GM19324 (cell line): Measurements from ENCODE around the gene TCERG1L.

Experiments used
- ATAC-seq: cut with Tn5 transposase; IDR thresholded peaks from one replicate; pipeline ENCODE4 v1.9.1; 2021; ENCODE audit warnings: mild to moderate bottlenecking, moderate library complexity; ENCODE audit not compliant: unreplicated experiment, low FRiP score

TCERG1L gene

GRCh38 chr10:131134651-131135050 is 176.9 kb downstream of the TCERG1L start:
- ATAC-seq = no peak

DNA sequence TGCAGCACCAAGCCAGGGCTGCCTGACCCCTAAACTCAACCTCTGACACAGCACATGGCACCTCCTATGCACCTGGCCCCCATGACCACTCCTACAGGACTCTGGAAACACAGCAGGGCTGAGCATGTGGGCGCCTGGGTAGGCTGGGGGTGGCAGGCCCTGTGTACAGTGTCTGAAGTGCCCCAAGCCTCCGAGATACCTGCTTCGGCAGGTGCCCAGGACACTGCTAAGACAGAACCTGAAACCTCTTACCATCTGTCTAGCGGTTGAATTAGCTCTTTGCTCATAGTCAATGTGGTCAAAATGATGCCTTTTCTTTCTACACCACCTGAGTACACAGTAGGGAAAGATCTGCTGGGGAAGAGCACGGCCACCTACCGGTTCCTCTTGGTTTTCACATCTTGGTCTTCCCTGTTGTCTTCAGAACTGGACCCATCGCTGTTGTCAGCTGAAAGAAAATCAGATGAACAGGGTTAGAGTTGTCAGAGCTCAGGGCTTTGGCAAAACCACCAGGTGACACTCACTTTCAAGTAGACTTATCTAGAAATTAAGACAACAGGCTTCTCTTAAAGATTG is 177.4 kb downstream of the TCERG1L start:
- ATAC-seq = no peak

DNA sequence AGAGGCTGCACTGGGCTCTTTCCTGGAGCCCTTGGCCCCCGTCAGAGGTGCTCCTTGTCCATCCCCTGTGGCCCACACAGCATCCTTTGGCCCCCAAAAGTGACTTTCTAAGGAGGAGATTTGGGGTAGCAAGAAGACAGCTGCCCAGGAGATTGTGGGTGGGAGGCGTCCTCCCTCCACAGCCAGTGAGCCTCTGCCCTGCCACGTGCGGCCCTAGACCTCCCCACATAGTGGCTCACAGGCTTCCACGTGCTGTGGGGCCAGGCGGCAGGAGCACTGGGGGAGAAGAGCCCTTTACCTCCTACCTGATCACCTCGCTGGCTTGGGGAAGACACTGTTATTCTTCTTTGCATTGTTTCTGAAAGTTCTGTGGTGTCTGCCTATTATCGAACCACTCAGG is 178.8 kb downstream of the TCERG1L start:
- ATAC-seq = no peak

DNA sequence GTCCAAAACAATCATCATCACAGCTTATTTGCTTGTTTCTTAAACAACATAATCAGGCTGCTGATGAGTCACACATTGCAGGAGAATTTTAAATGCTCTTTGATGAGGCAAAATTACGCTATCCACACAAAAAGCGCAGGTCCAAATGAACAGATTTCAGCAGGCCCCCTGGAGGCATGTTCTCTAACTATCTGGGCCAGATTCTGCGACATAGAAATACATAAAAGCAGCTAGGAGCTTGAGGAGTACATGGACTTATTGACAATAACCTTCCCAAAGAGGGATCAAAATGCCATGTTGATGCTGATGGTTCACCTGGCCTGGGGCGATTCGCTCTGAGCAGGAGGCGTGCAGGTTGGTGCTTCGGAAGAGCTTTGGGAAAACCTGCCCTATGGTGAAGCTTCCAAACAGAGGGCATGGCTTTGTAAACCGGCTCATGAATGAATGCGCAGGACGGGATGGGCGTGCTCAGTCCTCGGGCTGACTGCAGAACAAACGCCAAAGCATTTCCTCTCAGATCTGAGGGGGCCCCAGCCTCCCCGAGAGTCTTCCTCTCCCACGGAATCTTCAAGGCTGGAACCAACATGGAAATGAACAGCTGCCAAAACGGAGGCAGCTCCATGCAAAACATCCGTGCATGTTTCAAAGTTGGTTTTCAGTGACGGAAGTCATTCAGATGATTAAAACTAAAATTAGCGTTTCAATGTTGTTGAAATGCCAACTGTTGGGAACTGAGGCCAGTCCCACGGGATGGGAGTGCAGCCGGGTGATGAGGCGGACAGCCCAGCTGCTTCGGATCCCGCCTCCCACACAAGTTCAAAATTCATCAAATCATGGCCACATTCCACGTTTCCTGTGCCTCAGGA is 179.6 kb downstream of the TCERG1L start:
- no peak for ATAC-seq

GRCh38 chr10:131130025-131130424 is 181.5 kb downstream of the TCERG1L start:
- ATAC-seq = no peak

DNA sequence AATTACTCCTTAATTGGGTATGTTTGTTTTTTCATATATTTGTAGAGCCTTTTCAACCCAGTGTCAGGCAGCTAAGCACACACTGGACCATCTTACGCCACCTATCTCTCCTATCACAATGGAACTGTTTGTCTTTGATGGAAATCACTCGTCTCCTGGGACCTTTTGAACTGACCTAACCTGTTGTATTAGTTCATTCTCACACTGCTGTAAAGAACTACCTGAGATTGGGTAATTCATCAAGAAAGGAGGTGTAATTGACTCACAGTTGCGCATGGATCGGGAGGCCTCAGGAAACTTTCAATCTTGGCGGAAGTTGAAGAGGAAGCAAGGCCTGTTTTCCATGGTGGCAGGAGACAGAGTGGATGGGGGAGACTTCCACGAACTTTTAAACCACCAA is 182.0 kb downstream of the TCERG1L start:
- ATAC-seq = no peak

GRCh38 chr10:131128731-131129130 is 182.8 kb downstream of the TCERG1L start:
- ATAC-seq = no peak

- ATAC-seq = no peak
Measured at GRCh38 chr10:131127610-131128009, 183.9 kb downstream of the TCERG1L start.

GRCh38 chr10:131127138-131127589 is 184.4 kb downstream of the TCERG1L start:
- ATAC-seq = no peak

DNA sequence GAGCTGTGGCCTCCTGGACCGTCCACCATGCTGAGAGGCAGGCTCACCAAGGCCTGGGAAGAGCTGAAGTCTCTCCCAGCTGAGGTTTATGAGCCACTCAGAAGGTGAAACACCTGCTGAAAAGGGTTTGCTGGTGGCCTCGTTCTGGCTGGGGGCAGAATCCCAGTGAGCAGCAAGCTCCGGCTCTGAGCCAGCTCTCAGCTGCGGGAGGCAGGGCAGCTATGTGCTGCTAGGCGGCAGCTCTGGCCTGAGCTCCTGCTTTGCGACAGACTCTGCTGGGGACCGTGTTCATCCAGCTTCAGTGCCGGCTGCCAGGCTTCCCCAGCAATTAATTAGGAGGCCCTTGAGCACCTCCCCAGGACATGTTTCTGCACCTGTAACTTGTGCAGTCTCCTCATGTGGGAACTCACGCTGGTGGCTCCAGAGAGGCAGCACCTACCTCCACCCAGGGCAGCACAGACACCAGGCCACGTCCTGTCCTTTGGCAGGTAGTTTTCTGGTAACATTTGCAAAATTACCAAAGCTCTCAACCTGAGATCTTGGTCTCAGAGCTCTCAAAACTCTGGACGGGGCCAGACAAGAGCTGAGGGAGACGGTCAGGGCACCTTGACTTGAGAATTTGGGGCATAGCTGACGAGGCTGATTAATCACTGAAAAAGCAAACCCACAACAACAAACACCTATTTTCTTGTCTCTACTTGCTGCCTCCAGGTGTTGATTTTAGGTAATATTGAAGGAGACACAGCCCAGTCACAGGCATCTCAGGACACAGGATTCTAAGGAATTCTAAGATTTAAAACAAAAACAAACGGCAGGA is 185.0 kb downstream of the TCERG1L start:
- no peak for ATAC-seq

GRCh38 chr10:131125511-131126225 is 185.9 kb downstream of the TCERG1L start:
- ATAC-seq = no peak

GRCh38 chr10:131124945-131125344 is 186.6 kb downstream of the TCERG1L start:
- no peak for ATAC-seq

DNA sequence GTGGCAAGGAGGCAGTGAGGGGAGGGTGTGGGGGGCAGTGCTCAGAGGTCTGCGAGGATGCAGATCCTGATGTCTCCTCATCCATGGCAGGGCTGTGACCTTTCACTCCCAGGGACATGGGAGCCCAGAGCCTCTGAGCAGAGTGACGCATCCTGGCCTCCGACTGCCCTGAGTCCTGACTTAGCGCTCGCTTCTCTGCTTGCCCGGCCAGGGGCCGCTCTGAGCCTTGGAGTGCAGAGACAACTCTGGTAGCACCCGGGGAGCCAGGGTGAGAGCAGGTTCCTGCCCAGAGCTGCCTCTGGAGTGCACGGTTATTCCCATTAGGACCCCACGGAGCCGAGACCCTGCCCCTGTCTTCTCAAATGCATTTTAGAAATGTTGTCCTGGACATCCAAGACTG is 188.0 kb downstream of the TCERG1L start:
- no peak for ATAC-seq

DNA sequence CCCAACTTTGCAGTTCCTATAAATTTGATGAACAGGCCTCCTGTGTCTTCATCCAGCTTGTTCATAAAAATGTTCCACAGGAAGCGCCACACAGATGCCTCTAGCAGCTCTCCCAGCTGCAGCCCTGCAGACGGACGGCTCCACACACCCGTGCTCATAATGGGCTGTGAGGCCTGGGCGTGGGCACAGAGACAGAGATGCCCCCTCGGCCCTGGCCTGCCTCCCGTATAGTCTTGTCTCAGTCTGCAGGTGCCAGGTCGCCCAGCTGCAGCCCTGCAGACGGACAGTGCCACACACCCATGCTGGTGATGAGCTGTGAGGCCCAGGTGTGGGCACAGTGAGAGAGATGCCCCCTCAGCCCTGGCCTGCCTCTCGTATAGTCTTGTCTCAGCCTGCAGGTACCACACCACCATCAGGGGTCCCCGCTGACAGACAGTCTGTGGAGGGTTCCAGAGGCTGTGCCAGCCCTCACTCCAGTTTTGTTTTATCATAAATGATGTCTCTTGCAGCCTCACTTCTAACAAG is 189.9 kb downstream of the TCERG1L start:
- no peak for ATAC-seq

DNA sequence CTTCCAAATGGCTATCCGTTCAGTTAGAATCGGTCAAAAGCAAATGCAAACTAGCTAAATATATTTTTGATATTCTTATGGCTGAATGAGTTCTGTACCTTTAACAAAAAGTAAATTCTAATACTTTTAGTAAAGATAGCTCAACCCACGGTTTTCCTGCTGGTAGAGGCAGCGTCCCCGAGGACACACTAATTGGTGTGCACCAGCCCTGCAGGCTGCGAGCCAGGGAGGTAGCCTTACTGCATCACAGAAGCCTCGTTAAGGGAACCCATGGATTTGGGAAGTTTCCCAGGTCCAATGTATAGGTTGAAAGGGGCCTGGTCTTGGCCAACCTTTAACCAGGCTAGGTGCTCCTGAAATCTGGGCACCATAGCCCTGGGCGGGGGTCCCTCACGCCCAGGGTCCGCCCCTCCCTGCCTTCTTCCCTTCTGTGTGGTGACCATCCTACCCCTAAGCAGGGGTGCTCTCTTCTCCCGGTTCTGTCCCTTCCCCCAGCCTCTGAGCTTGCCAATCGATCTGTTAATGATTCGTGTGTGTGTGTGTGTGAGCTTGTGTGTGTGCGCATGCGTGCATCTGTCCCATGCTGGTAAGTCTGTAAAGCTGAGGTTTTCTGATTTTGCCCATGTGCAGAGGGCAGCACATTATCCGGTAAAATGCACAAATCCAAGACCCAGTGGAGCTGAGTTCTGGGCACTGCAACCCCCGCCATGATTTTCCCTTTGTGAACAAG is 191.7 kb downstream of the TCERG1L start:
- no peak for ATAC-seq

- no peak for ATAC-seq
Measured at GRCh38 chr10:131117416-131118212, 193.9 kb downstream of the TCERG1L start.

- no peak for ATAC-seq
Measured at GRCh38 chr10:131116991-131117375, 194.5 kb downstream of the TCERG1L start.

DNA sequence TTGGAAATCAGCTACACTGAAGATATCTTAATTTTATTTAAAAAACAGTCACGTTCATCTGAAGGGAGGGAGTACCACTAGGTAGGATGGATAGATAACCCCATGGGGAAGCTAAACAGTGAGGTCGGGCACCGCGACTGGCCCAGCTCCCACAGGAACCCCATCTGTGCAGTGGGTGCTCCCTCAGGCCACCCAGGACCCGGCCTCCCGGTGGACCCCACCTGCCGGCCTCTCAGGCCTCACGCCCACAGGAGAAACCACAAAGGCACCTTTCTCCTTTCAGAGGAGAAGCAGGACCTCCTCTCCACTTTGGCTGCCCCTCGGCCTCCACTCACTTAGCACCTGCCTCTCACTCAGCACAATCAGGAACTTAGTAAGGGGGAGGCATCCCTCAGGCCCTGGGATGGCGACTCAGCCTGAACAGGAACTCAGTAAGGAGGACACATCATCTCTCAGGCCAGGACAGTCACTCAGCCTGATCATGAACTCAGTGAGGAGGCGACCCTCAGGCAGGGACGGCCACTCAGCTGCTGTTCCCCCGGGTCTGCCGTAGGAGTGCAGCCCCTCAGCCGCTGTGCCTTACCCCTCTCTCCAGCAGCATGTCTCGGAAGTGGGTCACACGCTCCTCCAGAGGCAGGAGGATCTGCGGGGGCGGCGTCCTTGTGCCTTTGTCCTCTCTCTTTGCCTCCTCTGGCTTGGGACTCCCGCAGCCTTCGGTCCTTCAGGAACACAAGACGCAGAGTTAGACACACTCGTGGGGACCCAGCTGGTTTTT is 195.1 kb downstream of the TCERG1L start:
- no peak for ATAC-seq
